ENCODE measurements around the gene NIN.

DNA sequence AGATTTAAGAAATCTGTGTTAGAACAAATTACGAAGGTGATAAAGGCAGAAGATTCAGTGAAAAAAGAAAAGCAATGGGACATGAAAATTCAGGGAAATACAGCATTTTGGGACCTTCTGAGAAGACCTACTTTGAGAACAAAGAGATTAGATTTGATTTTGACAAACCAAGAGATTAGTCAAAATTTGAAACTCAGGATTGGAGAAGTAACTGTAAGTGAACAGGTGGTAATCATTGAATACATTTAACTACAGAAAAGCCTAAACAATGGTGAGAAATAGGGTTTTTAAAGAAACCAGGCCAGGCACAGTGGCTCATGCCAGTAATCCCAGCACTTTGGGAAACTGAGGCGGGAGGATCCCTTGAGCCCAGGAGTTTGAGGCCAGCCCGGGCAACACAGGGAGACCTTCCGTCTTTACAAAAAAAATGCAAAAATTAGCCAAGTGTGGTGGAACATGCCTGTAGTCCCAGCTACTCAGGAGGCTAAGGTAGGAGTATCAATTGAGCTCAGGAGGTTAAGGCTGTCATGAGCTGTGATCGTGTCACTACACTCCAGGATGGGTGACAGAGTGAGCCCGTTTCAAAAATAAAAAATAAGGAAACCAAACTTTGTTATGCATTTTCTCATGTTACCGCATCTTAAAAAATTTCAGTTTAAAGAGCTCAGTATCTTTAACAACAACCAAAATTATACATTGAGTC, 154.0 kb downstream of the NIN start:
- TF ChIP-seq POLR2A (IDR thresholded peaks at IDR 0.05): no peak
- TF ChIP-seq, protein P1, sequence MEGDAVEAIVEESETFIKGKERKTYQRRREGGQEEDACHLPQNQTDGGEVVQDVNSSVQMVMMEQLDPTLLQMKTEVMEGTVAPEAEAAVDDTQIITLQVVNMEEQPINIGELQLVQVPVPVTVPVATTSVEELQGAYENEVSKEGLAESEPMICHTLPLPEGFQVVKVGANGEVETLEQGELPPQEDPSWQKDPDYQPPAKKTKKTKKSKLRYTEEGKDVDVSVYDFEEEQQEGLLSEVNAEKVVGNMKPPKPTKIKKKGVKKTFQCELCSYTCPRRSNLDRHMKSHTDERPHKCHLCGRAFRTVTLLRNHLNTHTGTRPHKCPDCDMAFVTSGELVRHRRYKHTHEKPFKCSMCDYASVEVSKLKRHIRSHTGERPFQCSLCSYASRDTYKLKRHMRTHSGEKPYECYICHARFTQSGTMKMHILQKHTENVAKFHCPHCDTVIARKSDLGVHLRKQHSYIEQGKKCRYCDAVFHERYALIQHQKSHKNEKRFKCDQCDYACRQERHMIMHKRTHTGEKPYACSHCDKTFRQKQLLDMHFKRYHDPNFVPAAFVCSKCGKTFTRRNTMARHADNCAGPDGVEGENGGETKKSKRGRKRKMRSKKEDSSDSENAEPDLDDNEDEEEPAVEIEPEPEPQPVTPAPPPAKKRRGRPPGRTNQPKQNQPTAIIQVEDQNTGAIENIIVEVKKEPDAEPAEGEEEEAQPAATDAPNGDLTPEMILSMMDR (IDR thresholded peaks at IDR 0.05): no peak
